GM18498 (cell line): Measurements from ENCODE around the gene NUDT4B.
"Not testable (repeated sequence)": the region's sequence is repeated elsewhere in the genome, so short reads cannot be mapped to it uniquely, and the experiment has no call there.

Experiments used
- ATAC-seq: cut with Tn5 transposase; IDR thresholded peaks from one replicate; pipeline ENCODE4 v1.9.1; 2021; ENCODE audit warnings: mild to moderate bottlenecking, moderate library complexity; ENCODE audit not compliant: unreplicated experiment

The NUDT4B gene

DNA sequence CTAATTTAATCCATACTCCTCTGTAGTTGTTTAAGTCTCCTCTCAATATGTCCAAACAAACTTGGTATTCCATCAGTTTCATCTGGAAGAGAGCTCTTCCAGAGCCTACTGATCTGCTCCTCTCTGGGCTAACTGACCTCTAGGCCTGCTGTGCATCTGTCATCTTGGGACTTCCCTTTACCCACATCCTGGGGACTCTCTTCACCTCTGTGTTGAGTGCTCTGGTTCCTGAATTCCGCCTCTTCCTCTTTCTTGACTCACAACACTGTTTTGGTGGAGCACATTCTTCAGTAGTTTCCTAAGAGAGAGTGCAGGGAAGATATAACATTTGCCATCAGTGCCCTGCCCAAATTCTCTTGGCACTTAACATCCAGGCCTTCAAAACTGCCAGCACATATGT is 13.0 kb upstream of the NUDT4B start:
- peak; percentile 61 for ATAC-seq

DNA sequence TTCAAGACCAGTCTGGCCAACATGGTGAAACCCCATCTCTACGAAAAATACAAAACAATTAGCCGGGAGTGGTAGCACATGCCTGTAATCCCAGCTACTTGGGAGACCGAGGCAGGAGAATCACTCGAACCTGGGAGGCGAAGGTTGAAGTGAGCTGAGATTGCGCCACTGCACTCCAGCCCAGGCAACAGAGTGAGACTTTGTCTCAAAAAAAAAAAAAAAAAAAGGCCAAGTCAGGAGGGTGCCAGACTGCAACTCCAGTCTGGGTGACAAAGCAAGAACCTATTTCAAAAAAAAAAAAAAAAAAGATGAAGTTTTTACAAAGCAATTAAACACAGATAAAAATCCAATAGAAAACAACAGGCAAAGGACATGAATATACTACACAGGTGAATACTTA is 9.9 kb upstream of the NUDT4B start:
- not testable (repeated sequence) for ATAC-seq

- ATAC-seq: not testable (repeated sequence)
Observed at GRCh38 chr1:148743200-148743599, 5.4 kb upstream of the NUDT4B start.

DNA sequence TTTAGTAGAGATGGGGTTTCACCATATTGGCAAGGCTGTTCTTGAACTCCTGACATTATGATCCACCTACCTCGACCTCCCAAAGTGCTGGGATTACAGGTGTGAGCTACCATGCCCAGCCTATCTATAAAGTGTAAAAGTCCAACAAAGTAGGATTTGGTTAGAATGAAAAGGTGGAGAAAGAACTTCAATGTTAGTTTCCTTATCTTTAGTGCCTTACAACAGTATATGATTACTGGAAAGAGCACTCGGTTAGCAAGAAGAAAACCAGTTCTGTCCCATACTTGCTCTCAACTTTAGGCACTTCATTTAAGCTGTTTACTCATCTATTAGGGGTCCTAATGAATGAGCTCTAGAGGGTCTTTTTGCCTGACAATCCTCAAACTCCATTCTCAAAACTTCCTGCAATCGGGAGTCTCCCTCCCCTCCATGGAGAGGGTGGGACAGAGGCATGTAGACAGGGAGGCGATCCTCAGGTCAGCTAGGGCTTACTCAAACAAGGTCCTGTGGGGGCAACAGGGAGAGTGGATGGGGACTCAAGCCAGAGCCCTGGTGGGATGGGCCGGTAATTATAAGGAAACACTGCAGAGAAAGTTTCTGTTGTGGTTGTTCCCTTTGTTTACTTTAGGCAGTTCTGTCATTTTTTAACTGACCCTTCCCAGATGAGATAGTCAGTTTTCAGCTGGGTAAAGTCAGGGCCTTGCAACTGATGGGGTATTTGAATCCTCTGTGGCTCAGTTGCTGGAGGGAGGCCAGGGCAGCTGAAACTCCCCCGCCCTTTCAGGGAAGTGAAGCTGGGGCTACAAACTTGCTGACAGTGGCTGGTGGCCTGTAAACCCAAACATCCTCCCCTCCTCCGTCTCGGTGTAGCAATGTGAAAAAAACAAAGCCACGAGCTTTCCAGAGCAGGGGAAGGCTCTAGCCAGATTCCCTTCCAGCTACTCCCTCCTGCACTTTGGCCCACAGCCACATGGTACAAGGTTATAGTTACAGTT is 4.6 kb upstream of the NUDT4B start:
- ATAC-seq: peak; percentile 54

GRCh38 chr1:148749335-148749681 is 734 bp downstream of the NUDT4B start:
- ATAC-seq: peak; percentile 90

DNA sequence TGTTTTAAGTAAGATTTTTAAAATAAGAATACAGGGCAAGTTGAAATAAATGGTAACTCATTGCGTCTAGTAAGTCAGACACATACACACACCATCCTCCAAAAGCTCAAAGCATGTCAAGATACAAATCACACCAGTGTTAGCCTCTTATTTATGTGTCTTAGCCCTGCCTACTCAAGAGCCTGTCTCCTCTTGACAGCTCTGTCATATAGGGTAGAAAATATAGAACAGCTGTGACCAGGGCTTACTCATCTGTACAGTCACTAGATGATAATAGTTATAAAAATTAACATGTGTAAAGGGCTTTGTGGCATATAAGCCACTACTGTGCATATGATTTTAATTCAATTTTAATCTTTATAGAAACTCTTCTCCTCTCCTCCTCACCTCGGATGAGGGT is 7.7 kb downstream of the NUDT4B start:
- not testable (repeated sequence) for ATAC-seq

- ATAC-seq: not testable (repeated sequence)
Observed at GRCh38 chr1:148757446-148757845, 8.9 kb downstream of the NUDT4B start.

DNA sequence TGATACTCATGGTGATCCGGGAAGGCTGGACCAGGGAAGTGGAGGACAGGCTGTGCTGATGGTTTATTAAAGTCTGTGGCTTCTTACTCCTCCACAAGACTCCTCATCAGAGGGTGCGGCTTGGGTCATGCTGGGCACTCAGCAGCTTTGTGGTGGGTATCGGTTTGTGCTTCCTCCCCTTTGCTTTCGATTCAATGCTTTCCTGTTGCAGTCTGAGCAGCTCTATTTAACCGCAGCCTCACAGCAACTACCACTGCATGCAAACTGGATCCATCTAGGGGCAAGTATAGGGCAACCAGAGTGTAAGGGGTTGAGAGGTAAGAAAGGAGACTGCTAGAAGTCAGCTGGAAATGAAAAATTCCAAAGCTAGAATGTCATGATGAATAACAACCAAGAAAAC is 9.8 kb downstream of the NUDT4B start:
- ATAC-seq: peak; percentile 98

DNA sequence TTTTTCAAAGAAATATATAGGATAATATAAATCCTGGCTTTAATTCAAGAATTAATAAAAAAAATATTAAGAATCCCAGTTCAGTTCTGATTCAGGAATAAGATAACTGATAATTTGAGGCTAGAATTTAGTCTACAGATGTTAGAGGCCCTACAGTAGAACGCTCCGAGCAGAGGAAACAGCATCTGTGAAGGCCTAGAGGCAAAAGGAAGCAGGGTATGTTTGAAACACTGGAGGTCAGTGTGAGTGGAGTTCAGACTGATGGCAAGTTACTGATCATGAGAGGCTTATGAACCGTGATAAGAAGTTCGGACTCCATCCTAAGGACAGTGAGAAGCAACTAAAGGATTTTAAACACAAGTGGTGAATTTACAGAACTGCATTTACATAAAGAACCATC is 10.4 kb downstream of the NUDT4B start:
- ATAC-seq: not testable (repeated sequence)

GRCh38 chr1:148759749-148760148 is 11.2 kb downstream of the NUDT4B start:
- not testable (repeated sequence) for ATAC-seq

DNA sequence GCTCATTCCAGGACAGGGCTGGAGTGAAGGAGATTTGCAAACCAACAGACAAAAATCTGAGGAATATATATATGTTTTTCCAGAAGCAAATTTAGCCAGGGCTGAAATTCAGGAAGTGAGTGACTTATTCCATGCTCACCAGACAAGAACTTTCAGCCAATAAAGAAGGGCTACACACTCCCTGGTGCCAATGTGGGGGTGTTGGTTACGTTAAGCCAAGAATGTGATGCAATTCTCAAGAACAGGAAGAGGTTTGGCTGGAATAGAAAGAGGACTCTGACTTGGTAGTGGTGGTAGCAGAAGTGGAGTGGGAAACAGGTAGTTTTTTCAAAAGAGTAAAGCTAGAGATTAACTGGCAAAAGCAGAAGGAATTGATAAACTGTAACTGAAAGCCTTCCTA is 11.6 kb downstream of the NUDT4B start:
- not testable (repeated sequence) for ATAC-seq

DNA sequence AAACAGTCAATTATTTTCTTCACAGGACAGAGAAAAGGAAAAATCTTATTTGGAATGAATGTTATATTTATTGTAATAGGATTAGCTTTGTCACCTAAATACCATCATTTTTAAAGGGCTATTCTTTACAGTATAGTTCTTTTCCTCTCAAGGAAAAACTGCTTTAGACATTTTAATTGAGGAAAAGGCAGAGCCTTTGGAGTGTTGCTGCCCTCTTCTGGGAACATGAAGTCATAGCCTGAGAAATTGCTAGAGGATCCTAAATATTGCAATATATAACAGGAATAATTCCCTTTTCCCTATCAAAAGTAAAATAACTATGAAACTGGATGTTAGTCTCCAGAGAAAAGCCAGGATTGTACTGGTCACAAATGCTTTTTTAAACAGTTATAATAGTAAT is 12.8 kb downstream of the NUDT4B start:
- not testable (repeated sequence) for ATAC-seq

DNA sequence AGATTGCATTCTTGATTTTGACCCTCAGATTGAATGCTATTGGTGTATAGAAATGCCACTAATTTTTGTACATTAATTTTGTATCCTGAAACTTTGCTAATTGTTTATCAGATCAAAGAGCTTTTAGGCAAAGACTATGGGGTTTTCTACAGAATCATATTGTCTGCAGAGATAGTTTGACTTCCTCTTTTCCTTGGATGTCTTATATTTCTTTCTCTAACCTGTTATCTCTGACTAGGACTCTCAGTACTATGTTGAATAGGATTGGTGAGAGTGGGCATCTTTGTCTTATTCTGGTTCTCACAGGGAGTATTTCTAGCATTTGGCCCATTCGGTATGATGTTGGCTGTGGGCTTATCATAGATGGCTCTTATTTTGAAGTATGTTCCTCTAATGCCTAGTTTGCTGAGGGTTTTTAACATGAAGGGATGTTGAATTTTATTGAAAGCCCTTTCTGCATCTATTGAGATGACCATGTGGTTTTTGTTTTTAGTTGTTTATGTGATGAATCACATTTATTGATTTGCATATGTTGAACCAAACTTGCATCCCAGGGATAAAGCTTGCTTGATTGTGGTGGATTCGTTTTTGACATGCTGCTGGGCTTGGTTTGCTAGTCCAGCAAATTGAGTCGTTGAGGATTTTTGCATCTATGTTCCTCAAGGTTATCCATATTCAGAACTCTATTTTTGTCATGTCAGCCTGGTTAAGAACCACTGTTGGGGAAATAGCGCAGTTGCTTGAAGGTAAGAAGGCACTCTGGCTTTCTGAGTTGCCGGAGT is 16.9 kb downstream of the NUDT4B start:
- not testable (repeated sequence) for ATAC-seq

GRCh38 chr1:148768541-148768940 is 20.0 kb downstream of the NUDT4B start:
- ATAC-seq: not testable (repeated sequence)

DNA sequence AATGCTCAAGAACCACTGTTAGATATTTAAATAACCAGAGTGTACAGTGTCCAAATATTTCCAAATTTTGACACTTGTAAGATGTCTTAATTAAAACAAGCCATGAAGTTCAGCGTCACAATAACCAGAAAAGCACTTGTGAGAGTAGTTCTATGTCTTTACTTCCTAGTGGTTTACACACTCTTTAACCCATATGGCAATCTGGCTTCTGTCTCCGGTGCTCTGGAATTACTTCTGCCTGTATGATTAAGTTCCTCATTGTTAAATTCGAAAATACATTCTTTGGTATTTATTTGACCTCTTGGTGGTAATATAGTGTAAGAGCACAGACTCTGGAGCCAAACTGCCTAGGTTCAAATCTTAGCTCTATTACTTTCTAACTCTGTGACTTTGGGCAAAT is 20.9 kb downstream of the NUDT4B start:
- not testable (repeated sequence) for ATAC-seq

DNA sequence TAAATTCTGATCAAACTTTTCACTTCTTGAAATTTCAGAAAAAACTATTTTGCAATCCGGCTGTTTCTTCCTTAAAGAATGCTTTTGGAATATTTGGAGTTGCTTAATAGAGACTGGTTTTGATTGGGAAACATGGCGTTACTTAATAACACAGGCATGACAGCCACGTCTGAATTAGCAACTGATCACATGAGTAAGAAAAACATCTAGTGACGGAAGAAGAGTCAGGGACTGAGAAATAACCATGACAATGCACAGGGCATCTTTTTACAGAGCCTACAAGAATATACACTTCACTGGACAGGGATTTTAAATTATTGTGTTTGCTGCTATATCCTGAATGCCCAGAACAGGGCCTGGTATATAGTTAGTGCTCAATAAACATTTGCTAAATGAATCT is 25.1 kb downstream of the NUDT4B start:
- ATAC-seq: not testable (repeated sequence)

DNA sequence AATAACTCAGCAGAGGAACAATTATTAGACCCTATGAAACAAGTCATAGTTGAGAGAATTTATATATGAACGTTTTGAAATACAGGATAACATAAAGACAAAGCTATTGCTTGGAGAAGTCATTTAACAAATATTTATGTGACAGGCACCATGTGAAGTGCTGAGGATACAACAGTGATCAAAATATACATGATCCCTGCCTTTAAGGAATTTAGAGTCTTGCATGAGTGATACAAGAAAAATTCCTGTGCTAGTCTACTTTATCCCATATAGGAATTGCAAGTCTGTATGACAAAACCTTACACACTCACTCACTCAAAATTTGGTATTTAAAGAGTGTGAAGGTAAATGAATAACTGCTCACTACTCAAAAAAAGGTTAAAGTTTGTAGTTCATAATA is 25.5 kb downstream of the NUDT4B start:
- not testable (repeated sequence) for ATAC-seq

DNA sequence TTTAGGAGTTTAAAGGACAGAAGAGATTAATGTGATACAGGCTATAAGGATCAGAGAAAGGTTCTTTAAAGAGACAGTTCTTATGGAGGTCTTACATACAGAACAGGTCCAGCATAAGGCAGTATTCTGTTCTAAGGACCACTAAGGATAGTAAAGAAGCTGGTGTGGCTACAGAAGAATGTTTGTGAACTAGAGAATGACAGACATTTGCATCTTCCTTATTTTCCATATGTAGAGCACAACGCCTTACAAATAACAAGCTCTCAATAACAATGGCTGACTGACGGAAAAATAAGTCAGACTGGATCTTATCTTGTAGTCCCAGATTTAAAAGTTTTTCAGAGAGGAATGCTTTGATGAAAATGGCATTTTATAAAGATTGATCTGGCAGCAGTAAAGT is 26.7 kb downstream of the NUDT4B start:
- ATAC-seq: not testable (repeated sequence)

GRCh38 chr1:148777649-148778048 is 29.1 kb downstream of the NUDT4B start:
- ATAC-seq: not testable (repeated sequence)

- not testable (repeated sequence) for ATAC-seq
Observed at GRCh38 chr1:148780404-148780803, 31.8 kb downstream of the NUDT4B start.

DNA sequence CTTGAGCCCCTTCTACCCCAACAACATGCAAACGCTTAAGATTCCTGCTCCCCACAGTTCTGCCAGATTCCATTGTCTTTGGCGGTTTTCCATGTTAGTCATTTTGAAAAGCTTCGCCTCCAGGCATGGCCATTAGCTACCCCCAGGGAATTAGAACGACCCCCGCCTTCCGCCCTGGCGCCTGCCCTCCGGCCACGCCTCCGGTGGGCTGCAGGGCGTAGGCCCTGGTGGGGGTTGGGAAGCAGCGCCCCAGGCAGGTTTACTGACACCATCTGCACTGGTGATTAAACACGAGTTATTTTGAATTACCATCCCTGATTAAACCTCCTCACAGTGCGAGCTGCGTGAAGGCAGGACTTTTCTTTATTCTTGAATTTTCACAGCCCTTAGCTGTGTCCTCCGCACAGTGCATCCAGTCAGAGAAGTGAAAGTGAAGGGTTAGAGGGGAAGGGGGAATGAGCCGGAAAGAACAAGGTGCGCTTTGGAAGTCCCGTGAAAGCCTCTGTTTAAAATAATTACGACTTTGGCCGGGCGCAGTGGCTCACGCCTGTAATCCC is 43.0 kb downstream of the NUDT4B start:
- ATAC-seq: not testable (repeated sequence)
